GM18909 (cell line): ENCODE data around the gene NSMCE1.
"Not testable (repeated sequence)": the region's sequence is repeated elsewhere in the genome, so short reads cannot be mapped to it uniquely, and the experiment has no call there.

Source experiments
- ATAC-seq: cut with Tn5 transposase; IDR thresholded peaks from one replicate; pipeline ENCODE4 v1.9.1; 2021; ENCODE audit warnings: mild to moderate bottlenecking; ENCODE audit not compliant: unreplicated experiment, poor library complexity

The NSMCE1 gene

DNA sequence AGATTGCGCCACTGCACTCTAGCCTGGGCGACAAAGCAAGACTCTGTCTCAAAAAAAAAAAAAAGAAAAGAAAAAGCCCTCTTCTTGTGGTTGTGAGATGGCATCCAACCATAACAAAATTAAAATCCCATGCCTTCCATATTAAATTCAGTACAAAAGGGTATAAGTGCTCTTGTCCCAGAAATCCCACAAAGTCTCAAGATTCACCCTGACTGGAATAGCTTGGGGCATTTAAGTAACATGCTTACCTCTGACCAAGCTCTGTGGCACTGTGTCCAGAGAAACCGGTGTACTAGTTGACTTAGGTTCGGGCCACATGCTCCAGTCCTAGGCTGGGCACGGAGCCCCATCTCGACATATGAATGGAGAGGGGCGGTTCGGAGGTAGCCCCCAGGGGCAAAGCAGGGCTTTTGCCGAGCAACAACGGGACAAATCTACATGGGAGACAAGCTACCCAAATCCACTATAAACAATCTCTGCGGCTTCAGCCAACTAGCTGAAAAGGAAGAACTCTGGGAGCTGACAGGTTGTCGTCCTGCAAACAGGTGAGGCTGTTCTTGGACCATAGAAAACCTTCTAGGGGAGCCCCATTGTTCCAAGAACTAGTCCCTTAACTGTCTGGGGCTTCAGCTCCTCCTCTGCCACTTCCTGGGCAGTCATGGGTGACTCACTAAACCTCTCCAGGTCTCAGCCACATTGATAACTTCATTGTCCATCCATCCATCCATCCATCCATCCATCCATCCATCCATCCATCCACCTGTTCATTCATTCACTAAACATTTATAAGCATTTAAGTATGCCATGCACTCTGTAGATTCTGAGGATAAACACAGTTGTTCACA lies 34.9 kb upstream of the NSMCE1 start:
- no peak for ATAC-seq

DNA sequence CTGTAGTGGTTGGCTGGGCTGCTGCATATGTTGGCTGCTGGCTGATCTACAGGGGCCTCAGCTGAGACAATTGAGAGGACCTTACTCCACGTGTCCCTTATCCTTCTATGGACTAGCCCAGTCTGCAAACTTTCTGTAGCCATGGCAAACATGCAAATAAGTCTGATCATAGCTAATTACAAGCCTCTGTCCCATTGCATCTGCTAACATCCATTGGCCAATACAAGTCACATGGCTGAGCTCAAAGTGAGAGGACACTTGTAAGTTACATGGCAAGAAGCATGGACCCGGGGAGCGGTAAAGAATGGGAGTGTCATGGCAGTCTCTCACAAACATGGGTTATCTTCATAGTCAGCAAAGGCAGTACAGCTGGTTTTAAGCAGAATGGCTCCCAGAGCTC lies 33.6 kb upstream of the NSMCE1 start:
- no peak for ATAC-seq

DNA sequence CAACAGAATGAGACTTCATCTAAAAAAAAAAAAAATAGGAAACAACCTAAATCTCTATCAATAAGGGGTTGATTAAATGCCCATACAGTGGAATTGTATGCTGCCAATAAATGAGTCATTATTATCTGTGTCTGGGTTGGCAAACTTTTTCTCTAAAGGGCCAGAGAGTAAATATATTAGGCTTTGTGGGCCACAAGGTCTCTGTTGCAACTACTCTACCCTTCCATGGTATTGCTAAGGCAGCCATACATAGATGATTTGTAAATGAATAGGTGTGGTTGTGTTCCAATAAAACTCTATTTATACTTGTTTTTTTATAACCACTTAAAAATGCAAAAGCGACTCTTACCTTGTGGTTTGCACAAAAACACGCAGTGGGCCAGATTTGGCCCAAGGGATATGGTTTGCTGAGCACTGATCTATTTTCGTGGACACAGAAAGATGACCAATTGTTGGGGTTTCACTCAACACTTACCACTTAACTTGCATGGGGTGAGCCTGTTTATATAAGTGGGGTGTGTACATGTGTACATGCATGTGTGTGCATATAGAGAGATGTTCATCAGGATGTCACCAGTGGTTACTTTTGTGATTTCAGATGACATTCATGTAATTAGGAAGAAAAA lies 32.8 kb upstream of the NSMCE1 start:
- peak; percentile 45 for ATAC-seq

DNA sequence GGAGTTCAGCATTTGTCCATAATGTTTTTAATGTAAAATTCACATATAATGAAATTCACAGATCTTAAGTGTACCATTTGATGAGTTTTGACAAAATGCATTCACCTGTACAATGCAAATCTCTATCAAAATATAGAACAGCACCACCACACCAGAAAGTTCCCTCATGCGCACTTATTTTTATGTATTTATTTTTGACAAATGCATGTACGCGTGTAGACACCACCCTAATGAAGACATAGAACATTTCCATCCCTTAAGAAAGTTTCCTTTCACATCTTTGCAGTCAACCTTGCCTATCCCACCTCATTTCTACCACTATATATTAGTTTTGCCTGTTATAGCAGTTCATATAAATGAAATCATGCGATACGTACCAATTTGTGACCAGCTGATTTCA lies 29.6 kb upstream of the NSMCE1 start:
- ATAC-seq = no peak

DNA sequence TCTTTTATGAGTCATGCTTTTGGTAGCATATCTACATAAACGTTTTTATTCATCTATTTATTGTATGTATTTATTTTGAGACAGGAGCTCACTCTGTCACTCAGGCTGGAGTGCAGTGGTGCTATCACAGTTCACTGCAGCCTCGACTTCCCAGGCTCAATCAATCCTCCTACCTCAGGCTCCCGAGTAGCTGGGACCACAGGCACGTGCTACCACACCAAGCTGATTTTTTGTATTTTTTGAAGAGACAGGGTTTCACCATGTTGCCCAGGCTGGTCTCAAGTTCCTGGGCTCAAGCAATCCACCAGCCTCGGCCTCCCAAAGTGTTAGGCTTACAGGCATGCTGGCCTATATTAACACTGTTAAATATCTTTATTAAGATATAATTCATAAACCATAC lies 24.8 kb upstream of the NSMCE1 start:
- ATAC-seq = no peak

DNA sequence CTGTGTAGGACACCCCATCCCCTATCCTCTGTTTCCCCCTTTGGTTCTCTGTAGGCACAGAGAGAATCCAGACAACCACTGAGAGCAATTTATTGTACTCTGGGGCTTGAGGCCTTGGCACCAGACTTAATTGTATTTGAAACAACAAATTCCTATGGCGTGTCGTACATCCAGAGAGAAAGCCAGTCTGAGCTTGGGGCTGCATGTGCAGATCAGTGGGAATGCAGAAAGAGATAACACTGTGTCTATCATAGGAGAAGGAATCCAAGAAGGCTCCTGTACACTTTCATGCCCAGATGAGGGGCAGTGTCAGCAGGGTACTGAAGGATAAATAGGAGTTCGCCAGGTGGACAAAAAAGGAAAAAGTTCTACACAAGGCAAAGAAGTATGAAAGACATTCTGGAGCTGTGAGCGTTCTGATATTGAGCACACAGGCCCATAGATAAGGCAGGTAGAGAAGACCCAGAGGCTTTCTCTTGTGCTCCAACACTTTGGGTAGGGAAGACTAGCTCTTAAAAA lies 23.2 kb upstream of the NSMCE1 start:
- ATAC-seq = no peak

DNA sequence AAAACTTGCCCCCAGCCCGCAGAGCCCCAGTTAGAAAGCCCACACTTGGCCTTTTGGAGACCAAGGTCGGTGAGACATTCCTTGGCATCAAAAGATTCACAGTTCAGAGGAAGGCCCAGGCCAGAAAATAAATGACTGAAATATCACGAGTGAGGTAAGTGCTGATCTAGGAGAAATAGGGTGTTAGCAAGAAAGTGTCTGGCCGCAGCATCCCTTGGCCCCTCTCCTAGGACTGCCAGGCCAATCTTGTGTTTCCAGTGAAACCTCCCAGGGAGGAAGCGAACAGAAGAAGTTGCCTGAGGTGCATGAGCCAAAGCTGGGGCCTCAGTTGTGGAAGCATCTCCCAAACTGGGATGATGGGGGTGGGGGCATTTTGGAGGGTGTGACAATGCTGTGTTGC lies 22.5 kb upstream of the NSMCE1 start:
- no peak for ATAC-seq

DNA sequence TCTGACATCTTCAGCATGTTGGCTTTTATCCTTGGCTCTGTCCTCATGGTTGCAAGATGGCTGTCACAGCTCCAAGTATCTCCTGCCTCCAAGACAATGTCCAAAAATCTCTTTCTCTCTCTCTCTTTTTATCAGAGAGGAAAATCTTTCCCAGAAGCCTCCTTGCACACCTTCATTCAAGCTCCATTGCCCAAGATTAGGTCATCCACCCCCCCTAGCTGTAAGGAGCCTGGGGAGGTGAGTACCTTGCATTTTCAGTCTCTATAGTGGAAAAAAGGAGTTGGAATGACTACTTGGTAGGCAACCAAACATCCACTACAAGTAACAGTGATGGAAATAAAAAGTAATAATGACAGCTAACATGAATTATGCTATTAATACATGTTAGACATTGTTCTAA lies 22.0 kb upstream of the NSMCE1 start:
- no peak for ATAC-seq

DNA sequence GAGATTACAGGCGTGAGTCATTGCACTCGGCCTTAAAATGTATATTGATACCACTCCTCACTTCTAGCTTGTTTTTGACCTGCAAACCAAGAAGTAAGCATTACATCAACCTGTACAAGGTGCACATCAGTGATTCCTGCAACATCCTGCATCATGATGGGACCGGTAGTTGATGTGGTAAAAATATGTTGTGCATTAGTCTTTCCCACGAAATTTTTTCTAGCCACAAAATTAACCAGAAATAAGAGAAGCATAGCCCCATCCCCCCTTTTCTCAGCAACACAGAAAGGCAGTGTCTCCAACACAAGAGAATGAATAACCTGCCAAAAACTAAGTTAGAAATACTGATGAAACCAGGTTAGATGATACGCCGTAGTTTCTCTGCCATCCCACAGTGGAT lies 21.1 kb upstream of the NSMCE1 start:
- no peak for ATAC-seq

DNA sequence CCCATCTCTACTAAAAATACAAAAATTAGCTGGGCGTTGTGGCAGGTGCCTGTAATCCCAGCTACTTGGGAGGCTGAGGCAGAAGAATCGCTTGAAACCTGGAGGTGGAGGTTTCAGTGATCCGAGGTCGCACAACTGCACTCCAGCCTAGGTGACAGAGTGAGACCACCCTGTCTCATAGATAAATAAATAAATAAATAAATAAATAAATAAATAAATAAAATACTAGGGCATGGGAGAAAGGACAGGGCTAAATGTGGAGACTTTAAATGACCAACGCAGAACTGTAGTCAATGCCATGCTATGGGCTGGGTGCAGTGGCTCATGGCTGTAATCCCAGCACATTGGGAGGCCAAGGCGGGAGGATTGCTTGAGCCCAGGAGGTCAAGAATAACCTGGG lies 19.7 kb upstream of the NSMCE1 start:
- not testable (repeated sequence) for ATAC-seq

DNA sequence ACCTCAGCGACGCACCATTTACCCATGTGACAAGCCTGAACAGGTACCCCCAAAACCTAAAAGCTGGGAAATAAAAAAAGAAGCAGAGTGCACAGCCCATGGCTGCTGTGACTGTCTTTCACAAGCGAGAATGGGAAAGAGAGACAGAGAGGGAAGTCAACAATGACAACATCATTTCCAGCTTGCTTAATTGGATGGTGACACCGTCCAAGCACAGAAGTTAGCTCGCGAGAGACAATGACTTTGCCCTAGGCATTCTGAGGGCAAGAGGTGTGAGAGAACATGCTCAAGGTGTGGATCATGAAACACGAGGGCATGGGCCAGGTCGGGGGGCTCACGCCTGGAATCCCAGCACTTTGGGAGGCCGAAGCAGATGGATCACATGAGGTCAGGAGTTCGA lies 19.3 kb upstream of the NSMCE1 start:
- ATAC-seq = no peak

DNA sequence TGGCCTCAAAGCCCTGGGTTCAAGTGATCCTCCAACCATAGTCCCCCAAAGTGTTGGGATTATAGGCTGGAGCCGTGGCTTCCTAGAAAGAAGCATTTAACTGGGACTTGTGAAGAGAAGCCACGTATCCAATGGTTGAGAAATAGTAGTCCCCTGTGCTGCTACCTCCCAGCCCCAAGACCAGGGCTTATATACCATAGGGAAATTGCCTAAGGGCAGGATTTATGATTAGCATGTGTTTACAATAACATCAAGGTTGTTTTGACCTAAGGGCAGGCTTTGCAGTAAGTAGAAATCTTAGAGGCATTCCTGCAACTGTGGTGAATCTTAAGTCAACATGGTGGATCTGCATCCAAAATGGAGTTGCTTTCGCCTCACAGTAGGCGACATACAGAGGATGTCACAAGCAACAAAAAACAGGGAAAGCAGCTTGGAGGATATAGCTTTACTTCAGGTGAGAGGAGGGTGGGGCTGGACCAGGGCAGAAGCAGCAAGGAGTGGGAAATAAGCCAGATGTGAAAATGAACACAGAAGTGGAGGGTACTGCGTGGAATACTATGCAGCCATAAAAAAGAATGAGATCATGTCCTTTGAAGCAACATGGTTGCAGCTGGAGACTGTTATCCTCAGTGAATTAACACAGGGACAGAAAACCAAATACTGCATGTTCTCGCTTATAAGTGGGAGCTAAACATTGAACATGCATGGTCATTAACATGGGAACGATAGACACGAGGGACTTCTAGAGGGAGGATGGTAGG lies 18.7 kb upstream of the NSMCE1 start:
- no peak for ATAC-seq

DNA sequence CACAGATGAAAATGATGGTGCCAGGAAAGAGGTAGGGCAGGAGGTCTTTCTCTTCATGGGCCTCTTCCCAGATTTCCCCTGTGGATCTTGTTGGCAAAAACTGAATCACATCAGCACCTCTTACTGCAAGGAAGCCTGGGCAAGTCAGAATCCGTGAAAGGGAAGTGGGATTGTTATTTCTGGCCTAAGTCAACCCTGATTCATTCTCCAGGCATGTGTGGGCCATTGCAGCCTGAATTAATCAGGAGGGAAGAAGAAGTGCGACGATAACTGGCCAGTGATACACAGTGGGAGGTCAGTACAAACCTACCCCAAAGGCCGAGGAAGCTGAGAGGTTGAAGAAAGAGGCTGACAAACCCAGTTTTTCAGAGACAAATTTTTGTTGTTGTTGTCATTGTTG lies 17.9 kb upstream of the NSMCE1 start:
- no peak for ATAC-seq

DNA sequence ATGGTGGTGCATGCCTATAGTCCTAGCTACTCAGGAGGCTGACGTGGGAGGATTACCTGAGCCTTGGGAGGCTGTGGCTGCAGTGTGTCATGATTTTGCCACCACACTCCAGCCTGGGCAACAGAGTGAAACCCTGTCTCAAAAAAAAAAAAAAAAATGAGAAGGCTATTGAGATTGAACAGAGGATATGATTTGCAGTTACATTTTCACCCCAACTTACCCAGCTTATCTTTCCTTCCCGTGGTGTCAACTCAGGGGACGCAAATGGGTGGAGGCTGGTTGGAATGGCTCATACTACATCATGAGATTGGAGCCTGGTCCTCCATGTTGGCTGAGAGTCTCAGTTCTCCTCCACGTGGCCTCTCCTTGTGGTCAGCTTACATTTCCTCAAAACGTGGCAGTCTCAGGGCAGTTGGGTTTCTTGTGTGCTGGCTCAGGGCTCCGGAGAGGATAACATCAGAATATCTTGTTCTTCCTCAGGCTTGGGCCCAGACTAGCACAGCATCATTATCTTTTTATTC lies 17.2 kb upstream of the NSMCE1 start:
- no peak for ATAC-seq

DNA sequence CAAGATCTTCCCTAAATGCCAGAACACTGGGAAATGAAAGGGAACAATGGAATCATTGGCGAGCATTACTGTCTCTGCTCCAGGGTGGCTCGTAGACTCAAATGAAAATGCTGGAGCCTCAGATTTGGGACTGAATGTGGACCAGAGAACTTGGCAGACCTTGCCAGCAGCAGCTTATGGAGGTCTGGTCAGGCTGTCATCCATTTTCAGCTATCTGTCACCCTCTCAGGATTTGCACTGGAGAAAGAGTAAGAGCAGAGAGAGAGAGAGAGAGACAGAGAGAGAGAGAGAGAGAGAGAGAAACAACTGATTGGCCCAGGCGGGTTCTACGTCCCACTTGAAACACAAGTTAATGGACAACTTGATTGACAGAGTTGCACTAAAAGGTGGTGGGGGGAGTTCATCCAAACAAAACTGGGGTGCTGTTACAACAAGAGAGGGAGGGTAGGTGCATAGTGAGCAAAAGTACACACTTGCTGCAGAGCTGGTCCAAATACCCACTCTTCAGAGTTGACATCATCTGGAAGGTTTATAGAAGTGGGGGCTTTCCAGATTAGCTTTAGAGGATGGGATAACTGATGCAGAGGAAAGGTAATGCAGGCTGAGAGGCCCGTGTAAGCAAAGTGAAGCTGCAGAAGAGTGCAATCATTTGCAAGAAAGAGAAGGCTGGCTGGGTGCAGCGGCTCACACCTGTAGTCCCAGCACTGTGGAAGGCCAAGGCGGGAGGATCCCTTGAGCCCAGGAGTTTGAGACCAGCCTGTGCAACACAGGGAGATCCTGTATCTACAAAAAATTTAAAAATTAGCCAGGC lies 16.5 kb upstream of the NSMCE1 start:
- no peak for ATAC-seq

DNA sequence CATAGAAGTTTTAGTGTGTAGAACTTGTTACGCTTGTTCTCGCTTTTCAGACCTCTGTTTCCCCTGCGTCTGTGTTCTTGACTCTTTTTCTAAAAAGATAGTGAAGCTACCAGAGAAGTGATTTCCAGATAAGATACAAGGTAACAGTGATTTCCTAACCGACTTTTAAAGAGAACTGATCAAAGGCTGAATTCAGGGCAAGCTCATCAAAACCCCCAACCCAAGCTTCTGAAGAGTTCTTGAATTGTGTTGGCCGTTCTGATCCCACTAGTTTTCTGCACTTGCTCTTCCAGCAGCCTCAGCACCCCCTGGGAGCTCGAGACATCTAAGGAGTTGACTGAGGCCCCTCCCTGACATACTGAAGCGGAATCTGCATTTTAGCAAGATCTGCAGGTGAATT lies 12.7 kb upstream of the NSMCE1 start:
- no peak for ATAC-seq

DNA sequence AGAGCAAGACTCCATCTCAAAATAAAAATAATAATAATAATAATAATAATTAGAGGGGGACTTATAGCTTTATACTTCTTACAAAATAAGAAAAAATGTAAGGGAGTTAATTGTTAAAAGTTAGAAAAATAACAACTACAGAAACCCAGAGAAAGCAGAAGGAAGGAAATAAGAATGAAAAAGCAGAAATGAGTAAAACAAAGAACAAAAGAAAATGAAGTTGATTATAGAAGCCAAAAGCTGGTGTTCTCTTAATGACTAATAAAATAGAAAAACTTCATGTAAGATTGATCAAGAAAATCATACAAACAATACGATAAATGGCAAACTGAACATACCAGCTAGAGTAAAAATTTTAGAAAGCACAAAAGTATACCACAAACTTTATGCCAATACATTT lies 6.8 kb upstream of the NSMCE1 start:
- ATAC-seq = no peak

DNA sequence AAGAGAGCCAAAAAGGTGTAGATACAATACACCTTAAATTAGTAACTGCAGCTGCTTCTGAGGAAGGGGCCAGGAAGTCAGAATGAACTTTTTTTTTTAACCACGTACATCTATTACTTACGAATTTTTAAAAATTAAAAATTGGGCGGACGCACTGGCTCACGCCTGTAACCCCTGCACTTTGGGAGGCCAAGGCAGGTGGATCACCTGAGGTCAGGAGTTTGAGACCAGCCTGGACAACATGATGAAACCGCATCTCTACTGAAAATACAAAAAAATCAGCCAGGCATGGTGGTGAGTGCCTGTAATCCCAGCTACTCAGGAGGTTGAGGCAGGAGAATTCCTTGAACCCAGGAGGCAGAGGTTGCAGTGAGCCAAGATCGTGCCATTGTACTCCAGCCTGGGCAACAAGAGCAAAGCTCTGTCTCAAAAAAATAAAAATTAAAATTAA lies 5.9 kb upstream of the NSMCE1 start:
- ATAC-seq = not testable (repeated sequence)

DNA sequence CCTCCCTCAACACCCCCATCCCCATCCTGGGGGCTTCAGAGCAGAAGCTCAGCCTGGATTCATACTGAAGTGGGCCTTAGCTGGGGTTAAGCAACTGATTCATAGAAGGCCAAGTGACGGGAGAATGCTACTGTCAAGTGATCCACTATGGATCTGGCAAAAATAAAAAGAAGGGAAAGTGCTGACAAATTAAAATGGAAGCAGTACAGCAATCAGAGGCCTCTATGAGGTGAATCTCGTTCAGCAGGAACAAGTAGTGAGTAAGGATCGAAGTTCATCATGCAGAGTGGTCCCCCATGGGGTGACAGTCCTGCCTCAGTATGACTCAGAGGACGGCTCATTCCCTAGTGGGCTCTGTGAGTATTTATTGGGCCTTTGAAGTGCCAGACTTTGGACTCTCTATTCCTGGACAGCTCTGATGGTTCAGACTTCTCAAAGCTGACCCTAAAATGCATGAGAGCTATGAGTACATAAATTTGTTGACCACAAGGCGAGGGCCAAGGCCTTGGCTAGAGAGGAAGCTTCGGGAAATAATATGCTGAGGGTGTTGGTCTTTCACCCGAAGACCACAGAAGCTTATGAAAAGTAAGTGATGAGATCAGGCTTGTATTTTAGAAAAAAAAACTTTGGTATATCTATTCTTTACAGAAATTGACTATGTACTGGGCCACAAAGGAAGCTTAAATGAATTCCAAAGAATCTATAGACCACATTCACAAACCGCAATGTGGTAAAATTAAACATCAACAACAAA lies 5.3 kb upstream of the NSMCE1 start:
- ATAC-seq = no peak
